Heart right ventricle (tissue), 16 donors: ENCODE data around the gene TXNDC17. TPM values are rescaled to one million over a fixed set of nuclear protein-coding genes. Genes with fewer than 3 reads are reported as not detected.

Experiments
- ATAC-seq, 8 donors: fragments of 200-7000 bp; cut with Tn5 transposase; one replicate each; pipeline ENCODE4 v1.9.1; 2020; ENCODE audit warnings: mild to moderate bottlenecking in 8 of 8, moderate library complexity in 8 of 8, moderate number of reproducible peaks in 1 of 8
- DNase-seq, 2 donors: peaks; one replicate each; pipeline ENCODE4 v3.0.0-alpha.2; 2020
- H3K27ac ChIP-seq, 10 donors: fragments of 200-600 bp; sonication (generic) in 2 of 10; one replicate each; pipeline versions ENCODE4 v1.5.0 to v1.8.0; 2020 to 2022; ENCODE audit warnings: mild to moderate bottlenecking in 3 of 10
- H3K27me3 ChIP-seq, 7 donors: fragments of 200-600 bp; one replicate each; pipeline ENCODE4 v1.8.0; 2021 to 2022; ENCODE audit warnings: mild to moderate bottlenecking in 2 of 7
- H3K36me3 ChIP-seq, 9 donors: fragments of 200-600 bp; sonication (generic) in 1 of 9; one replicate each; pipeline versions ENCODE4 v1.5.0 to v1.8.0; 2020 to 2022; ENCODE audit warnings: mild to moderate bottlenecking in 2 of 9
- H3K4me1 ChIP-seq, 9 donors: fragments of 200-600 bp; sonication (generic) in 1 of 9; one replicate each; pipeline versions ENCODE4 v1.5.0 to v1.8.0; 2020 to 2022; ENCODE audit warnings: mild to moderate bottlenecking in 4 of 9
- H3K4me3 ChIP-seq, 10 donors: fragments of 200-600 bp; sonication (generic) in 2 of 10; one replicate each; pipeline versions ENCODE4 v1.5.0 to v1.8.0; 2020 to 2022; ENCODE audit warnings: mild to moderate bottlenecking in 7 of 10, moderate library complexity in 2 of 10
- H3K9me3 ChIP-seq, 11 donors: fragments of 200-600 bp in 10 of 11; sonication (generic) in 2 of 11; one replicate each; pipeline versions ENCODE4 v1.5.0 to v1.8.0; 2013 to 2022; ENCODE audit warnings: mild to moderate bottlenecking in 2 of 11, control low read depth in 1 of 11, moderate library complexity in 1 of 11
- WGBS, 2 donors: extraction: QIAGEN DNeasy Blood & Tissue Kit; methylation state at CpG; one replicate each; pipeline ENCODE4 v1.1.7; 2013; ENCODE audit warnings: inconsistent platforms in 1 of 2; 5-methylcytosine and 5-hydroxymethylcytosine counted together
- intact Hi-C, 10 donors: fragments of 100-400 bp; cut with DNase I; formaldehyde crosslinking; loops; one replicate each; pipeline versions ENCODE4 v1.11.1 to v1.14.2; 2022
- polyA plus RNA-seq, 2 donors: library from polyadenylated mRNA; stranded (reverse); fragments of 200-250 nt; gene quantifications; one replicate each; pipeline ENCODE4 v1.2.3, GENCODE V29; 2013
- total RNA-seq, 10 donors: library from RNA; stranded (reverse); fragmentation: NEBNext Ultra II Directional in 3 of 10; extraction: Animal tissue kit (Norgen Biotek cat#: 25700) in 3 of 10; gene quantifications; one replicate each; pipeline versions ENCODE4 v1.2.1 to v1.2.4, GENCODE V29; 2021 to 2023
- TF ChIP-seq, protein P1 (sequence below), 9 donors: fragments of 200-600 bp; sonication (generic) in 2 of 9; IDR thresholded peaks; one replicate each; pipeline versions ENCODE4 v1.5.0 to v1.8.0; 2021 to 2022; ENCODE audit warnings: antibody characterized with exemption in 9 of 9, mild to moderate bottlenecking in 5 of 9, moderate library complexity in 1 of 9
- donor health status: Arrhythmogenic right ventricular cardiomyopathy.
- donor health status: ischemic (EF 13 %, LVEDD 7.1; RV severe dilation, severe dysfunction).
- donor health status: healthy with polysubstance abuse.
- donor health status: DM: no; HTN: yes; CAD: no.
- donor health status: DM: no; HTN: no; CAD: no.
- donor health status: ischemic (EF 25% LVEDD 6.9; RV normal size, moderate dysfunction).
- donor health status: ischemic (EF 25% LVEDD 5.7; RV mildly dilated, moderate dysfunction).
- donor health status: healthy.
- donor health status: DM: yes; HTN: yes; CAD: no.
- donor health status: Ischemic cardiomyopathy.
- donor health status: ischemic (EF 35%, LVEDD 5.7; RV mildly dilated, moderate dysfunction).
- donor health status: nonischemic (EF 11% LVEDD 7.7; RV severe dilation, severe dysfunction).
- donor health status: DM: yes; HTN: yes; CAD: no.
- donor health status: PGD.
- donor health status: ischemic (EF 29% LVEDD 5.4; RV normal size, mild dysfunction).
- donor health status: nonischemic (EF 23%, LVEDD 6.1; RV moderate dilation, normal function).

The TXNDC17 gene
- total and polyA plus RNA-seq, 12 donors, result 33.3 to 172 (median 43.7) TPM

DNA sequence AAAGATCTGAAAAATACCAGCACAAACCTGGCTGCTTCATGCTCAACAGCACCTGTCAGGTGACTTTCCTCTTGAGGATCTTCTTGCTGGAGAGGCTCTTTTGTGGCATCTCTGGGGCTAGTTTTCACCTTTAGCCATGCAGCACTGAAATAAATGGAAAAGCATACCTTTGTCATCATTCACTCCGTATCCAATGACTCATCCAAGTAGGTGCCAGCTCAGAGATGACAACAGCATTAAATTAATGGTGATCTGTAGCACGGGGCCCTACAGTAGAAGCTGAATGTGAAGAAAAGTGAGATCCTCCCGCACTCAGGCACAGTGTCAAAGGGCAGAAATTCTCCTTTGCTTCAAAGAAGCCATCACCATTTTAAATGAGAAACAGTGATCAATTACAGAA, 32.5 kb upstream of the TXNDC17 start:
- 91 to 96% methylated on average over 3 of the region's 3 CpGs for WGBS, 2 donors
- DNase-seq (no peak), ATAC-seq (no peak)
- H3K9me3 ChIP-seq, result no peaks in the 10 kb centered on the region
- H3K27me3 ChIP-seq, result no peaks in the 10 kb centered on the region
- H3K36me3 ChIP-seq, result peaks cover 0 to 97% (median 38%) of the 10 kb centered on the region in 9 donors
- H3K4me3 ChIP-seq, result no peak overlapping the region
- TF ChIP-seq, protein P1, sequence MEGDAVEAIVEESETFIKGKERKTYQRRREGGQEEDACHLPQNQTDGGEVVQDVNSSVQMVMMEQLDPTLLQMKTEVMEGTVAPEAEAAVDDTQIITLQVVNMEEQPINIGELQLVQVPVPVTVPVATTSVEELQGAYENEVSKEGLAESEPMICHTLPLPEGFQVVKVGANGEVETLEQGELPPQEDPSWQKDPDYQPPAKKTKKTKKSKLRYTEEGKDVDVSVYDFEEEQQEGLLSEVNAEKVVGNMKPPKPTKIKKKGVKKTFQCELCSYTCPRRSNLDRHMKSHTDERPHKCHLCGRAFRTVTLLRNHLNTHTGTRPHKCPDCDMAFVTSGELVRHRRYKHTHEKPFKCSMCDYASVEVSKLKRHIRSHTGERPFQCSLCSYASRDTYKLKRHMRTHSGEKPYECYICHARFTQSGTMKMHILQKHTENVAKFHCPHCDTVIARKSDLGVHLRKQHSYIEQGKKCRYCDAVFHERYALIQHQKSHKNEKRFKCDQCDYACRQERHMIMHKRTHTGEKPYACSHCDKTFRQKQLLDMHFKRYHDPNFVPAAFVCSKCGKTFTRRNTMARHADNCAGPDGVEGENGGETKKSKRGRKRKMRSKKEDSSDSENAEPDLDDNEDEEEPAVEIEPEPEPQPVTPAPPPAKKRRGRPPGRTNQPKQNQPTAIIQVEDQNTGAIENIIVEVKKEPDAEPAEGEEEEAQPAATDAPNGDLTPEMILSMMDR (IDR thresholded peaks at IDR 0.05), result no peak
- H3K4me1 ChIP-seq, result peaks cover 0 to 7% (median 0%) of the 10 kb centered on the region in 9 donors
- H3K27ac ChIP-seq, result no peak overlapping the region
- intact Hi-C loops, result loop anchor here in 1 of 10 donors (10.0 kb wide), 2 partner anchors 56 to 134 kb away; no protein-coding TSS in a partner anchor

DNA sequence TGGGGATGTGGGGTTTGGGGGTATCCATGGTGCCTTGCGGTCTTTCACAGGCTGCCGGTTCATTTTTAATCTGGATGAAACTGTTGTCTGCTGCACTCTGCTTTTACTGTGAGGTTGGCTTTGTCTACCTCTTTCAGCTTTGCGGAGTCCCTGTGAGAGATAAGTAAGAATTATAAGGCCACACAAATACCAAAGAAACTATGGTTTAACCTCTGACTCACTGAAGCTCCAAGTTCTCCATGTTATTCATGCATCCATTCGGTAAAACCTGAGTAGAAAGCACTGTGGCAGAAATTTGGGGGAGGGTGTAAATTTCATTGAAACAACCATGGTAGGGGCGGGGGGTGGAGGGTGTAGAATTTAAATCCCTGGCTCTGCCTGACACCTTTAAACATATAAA, 30.8 kb upstream of the TXNDC17 start:
- H3K36me3 ChIP-seq, result peaks cover 0 to 100% (median 38%) of the 10 kb centered on the region in 9 donors
- H3K27ac ChIP-seq, result no peak overlapping the region
- TF ChIP-seq, protein P1 (IDR thresholded peaks at IDR 0.05), result no peak
- no peak overlapping the region for H3K4me3 ChIP-seq
- DNase-seq, result no peak
- intact Hi-C loops, result no loop called here
- no peaks in the 10 kb centered on the region for H3K27me3 ChIP-seq
- H3K9me3 ChIP-seq, result no peaks in the 10 kb centered on the region
- 98 to 100% methylated on average over 5 of the region's 5 CpGs for WGBS, 2 donors
- no peaks in the 10 kb centered on the region for H3K4me1 ChIP-seq
- ATAC-seq, result no peak

DNA sequence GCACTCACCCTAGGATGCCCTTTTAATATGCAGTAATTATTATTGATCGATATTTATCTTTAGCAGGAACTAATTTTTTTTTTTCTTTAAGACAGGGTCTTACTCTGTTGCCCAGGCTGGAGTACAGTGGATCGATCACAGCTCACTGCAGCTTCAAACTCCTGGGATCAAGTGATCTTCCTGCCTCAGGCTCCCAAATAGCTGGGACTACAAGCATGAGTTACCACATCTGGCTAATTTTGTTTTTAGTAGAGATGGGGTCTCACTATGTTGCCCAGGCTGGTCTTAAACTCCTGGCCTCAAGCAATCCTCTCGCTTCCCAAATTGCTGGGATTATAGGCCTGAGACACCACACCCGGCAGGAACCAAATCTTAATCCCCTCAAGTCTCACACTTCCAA, 29.6 kb upstream of the TXNDC17 start:
- H3K9me3 ChIP-seq, result no peaks in the 10 kb centered on the region
- DNase-seq (no peak), ATAC-seq (no peak)
- no peaks in the 10 kb centered on the region for H3K27me3 ChIP-seq
- WGBS, 2 donors, result 96 to 98% methylated on average over 4 of the region's 4 CpGs
- intact Hi-C loops, result no loop called here
- peaks cover 0 to 100% (median 32%) of the 10 kb centered on the region in 9 donors for H3K36me3 ChIP-seq
- H3K4me1 ChIP-seq, result no peaks in the 10 kb centered on the region
- H3K4me3 ChIP-seq, result no peak overlapping the region
- no peak overlapping the region for H3K27ac ChIP-seq
- TF ChIP-seq, protein P1 (IDR thresholded peaks at IDR 0.05), result no peak

DNA sequence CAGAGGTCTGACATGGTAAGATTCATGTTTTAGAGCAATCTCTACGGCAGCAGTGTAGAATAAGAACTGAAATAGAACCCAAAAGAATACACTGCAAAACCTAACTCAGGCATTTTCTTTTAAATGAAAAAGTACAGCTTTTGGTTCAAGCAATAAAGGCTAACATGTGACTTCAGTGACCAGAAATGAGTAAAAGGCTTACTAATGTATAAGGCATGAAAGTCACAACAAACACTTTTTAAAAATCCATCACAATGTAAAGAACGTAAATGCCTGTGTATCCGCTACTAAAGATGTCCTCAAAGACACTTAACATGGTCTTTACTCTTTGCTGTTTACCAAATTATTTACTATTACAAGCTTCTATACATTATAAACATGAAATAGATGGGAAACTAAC, 16.9 kb upstream of the TXNDC17 start:
- Histone ChIP-seq H3K36me3 (peaks cover 0 to 98% (median 34%) of the 10 kb centered on the region in 9 donors), H3K9me3 (no peaks in the 10 kb centered on the region), H3K4me1 (no peaks in the 10 kb centered on the region), H3K27ac (no peak overlapping the region), H3K27me3 (no peaks in the 10 kb centered on the region), H3K4me3 (no peak overlapping the region)
- TF ChIP-seq, protein P1 (IDR thresholded peaks at IDR 0.05), result no peak
- intact Hi-C loops, result loop anchor here in 1 of 10 donors (10.0 kb wide), 1 partner anchor 149 kb away; no protein-coding TSS in a partner anchor
- DNase-seq (no peak), ATAC-seq (no peak)
- WGBS, 2 donors, result 97% methylated on average over 3 of the region's 3 CpGs
